Measurements from ENCODE around the gene C19orf85.

GRCh38 chr19:55494172-55494761 is 29.7 kb upstream of the C19orf85 start:
- no peak for TF ChIP-seq CTCF (IDR thresholded peaks at IDR 0.05)
- no peak for TF ChIP-seq POLR2A (IDR thresholded peaks at IDR 0.05)
